Sigmoid colon (tissue), 7 donors: ENCODE data around the gene NXNL2. TPM values are rescaled to one million over a fixed set of nuclear protein-coding genes. Genes with fewer than 3 reads are reported as not detected.

Source experiments
- DNase-seq: peaks from one replicate; pipeline ENCODE4 v3.0.0-alpha.2; 2019
- H3K27ac ChIP-seq, 4 donors: fragments of 200-600 bp; sonication (generic); one replicate each; pipeline ENCODE4 v1.5.1; 2016 to 2019; ENCODE audit warnings: mild to moderate bottlenecking in 1 of 4
- H3K27me3 ChIP-seq, 3 donors: fragments of 200-600 bp; sonication (generic); one replicate each; pipeline ENCODE4 v1.5.1; 2019; ENCODE audit warnings: mild to moderate bottlenecking in 1 of 3
- H3K36me3 ChIP-seq, 4 donors: fragments of 200-600 bp; sonication (generic); one replicate each; pipeline ENCODE4 v1.5.1; 2016 to 2019
- H3K4me1 ChIP-seq, 4 donors: fragments of 200-600 bp; sonication (generic); one replicate each; pipeline ENCODE4 v1.5.1; 2017 to 2019
- H3K4me3 ChIP-seq, 4 donors: fragments of 200-600 bp; sonication (generic); one replicate each; pipeline ENCODE4 v1.5.1; 2017 to 2019; ENCODE audit warnings: mild to moderate bottlenecking in 2 of 4, moderate library complexity in 1 of 4
- H3K9me3 ChIP-seq, 4 donors: fragments of 200-600 bp in 3 of 4; sonication (generic) in 3 of 4; one replicate each; pipeline versions ENCODE4 v1.5.1 to v1.6.1; 2013 to 2019
- EP300 ChIP-seq, 4 donors: sonication (generic); formaldehyde crosslinking; IDR thresholded peaks; one replicate each; pipeline ENCODE4 v1.6.1; 2017; ENCODE audit warnings: antibody characterized with exemption in 4 of 4
- POLR2A ChIP-seq, 2 donors: fragments of 450-650 bp; IDR thresholded peaks; one replicate each; pipeline ENCODE4 v1.6.1; 2016; ENCODE audit warnings: antibody characterized with exemption in 2 of 2, mild to moderate bottlenecking in 2 of 2, moderate library complexity in 2 of 2
- POLR2AphosphoS5 ChIP-seq, 4 donors: sonication (generic); formaldehyde crosslinking; IDR thresholded peaks; one replicate each; pipeline ENCODE4 v1.6.1; 2017; ENCODE audit warnings: antibody characterized with exemption in 4 of 4
- whole genome bisulfite sequencing, 2 donors: extraction: QIAGEN DNeasy Blood & Tissue Kit; methylation state at CpG; one replicate each; pipeline ENCODE4 v1.1.7; 2013; 5-methylcytosine and 5-hydroxymethylcytosine counted together
- intact Hi-C: fragments of 100-400 bp; cut with DNase I; formaldehyde crosslinking; loops from one replicate; pipeline ENCODE4 v1.15.1; 2023
- polyA plus RNA-seq, 3 donors: library from polyadenylated mRNA; stranded (reverse); fragments of 200-250 nt; gene quantifications; one replicate each; pipeline ENCODE4 v1.2.3, GENCODE V29; 2013
- total RNA-seq, 4 donors: library from RNA; depleted of rRNA; stranded (reverse); fragments of >200 nt; gene quantifications; one replicate each; pipeline ENCODE4 v1.1.0, GENCODE V29; 2016
- TF ChIP-seq, protein P1 (sequence below), 4 experiments: fragments of 450-650 bp in 3 of 4; fragments of 200-600 bp in 1 of 4; IDR thresholded peaks; one replicate each; pipeline ENCODE4 v1.5.1; 2016 to 2019; ENCODE audit warnings: antibody characterized with exemption in 4 of 4, mild to moderate bottlenecking in 3 of 4, moderate library complexity in 2 of 4
- donor health status: healthy with polysubstance abuse.
- donor health status: Bipolar disorder and iron deficiency.
- donor health status: healthy.

Gene NXNL2
- total and polyA plus RNA-seq, 7 donors, result 0.16 to 1.2 (median 0.54) TPM; not detected in 4

DNA sequence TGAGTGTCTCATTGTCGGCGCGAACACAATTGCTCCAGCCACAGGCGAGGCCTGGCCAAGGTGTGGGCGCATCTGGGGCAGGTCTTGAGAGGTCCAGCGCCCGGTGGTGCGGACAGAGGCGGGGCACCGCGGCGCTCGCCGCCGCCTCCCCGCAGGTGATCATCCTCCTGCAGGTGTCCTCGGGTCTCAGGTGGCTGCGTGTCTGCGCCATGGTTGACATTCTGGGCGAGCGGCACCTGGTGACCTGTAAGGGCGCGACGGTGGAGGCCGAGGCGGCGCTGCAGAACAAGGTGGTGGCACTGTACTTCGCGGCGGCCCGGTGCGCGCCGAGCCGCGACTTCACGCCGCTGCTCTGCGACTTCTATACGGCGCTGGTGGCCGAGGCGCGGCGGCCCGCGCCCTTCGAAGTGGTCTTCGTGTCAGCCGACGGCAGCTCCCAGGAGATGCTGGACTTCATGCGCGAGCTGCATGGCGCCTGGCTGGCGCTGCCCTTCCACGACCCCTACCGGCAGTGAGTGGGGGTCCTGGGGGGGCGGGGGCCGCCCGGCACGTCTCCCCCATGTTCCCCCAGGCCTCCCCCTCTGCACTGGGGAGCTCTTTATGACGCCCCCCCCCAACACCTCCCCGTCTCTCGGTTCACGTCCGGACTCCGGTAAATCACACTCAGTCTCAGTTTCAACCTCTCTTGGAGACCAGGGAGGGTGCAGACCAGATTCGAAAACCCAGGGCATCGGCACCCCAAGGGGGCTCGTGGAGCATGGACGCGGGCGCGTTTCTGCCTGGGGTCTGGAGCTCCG, 446 bp downstream of the NXNL2 start:
- intact Hi-C loops, result loop anchor here (5.0 kb wide), 1 partner anchor 143 kb away; no protein-coding TSS in a partner anchor
- TF ChIP-seq POLR2A (IDR thresholded peaks at IDR 0.05) (no peak), POLR2AphosphoS5 (IDR thresholded peaks at IDR 0.05) (no peak), EP300 (IDR thresholded peaks at IDR 0.05) (no peak)
- TF ChIP-seq, protein P1, sequence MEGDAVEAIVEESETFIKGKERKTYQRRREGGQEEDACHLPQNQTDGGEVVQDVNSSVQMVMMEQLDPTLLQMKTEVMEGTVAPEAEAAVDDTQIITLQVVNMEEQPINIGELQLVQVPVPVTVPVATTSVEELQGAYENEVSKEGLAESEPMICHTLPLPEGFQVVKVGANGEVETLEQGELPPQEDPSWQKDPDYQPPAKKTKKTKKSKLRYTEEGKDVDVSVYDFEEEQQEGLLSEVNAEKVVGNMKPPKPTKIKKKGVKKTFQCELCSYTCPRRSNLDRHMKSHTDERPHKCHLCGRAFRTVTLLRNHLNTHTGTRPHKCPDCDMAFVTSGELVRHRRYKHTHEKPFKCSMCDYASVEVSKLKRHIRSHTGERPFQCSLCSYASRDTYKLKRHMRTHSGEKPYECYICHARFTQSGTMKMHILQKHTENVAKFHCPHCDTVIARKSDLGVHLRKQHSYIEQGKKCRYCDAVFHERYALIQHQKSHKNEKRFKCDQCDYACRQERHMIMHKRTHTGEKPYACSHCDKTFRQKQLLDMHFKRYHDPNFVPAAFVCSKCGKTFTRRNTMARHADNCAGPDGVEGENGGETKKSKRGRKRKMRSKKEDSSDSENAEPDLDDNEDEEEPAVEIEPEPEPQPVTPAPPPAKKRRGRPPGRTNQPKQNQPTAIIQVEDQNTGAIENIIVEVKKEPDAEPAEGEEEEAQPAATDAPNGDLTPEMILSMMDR (IDR thresholded peaks at IDR 0.05), result no peak
- no peaks in the 10 kb centered on the region for H3K9me3 ChIP-seq
- 6% methylated on average over 75 of the region's 75 CpGs for WGBS, 2 donors
- H3K27me3 ChIP-seq, result peaks cover 7 to 12% (median 8%) of the 10 kb centered on the region in 3 donors
- H3K36me3 ChIP-seq, result no peaks in the 10 kb centered on the region
- DNase-seq, result no peak
- H3K4me3 ChIP-seq, result peak overlapping the region; percentile 16 to 58 (median 54)
- H3K4me1 ChIP-seq, result peaks cover 0 to 30% (median 21%) of the 10 kb centered on the region in 4 donors
- peak overlapping the region; percentile 53 to 87 (median 75) for H3K27ac ChIP-seq

DNA sequence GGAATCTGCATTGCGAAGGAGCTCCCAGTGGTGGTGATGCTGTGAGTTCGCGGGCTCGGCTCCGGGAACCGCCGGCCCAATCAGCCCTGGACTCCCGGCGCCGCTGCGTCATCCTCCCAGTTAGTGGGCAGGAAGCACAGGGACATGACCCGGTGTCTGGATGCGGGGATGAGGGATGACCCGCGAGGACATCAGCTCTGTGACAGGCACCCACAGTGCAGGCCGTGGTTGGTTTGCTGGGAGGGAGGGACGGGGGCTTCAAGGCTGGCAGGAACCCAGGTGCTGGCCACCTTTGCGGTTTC, 996 bp downstream of the NXNL2 start:
- Histone ChIP-seq H3K4me3 (peak overlapping the region in 2 of 4 donors; percentile 16 to 58), H3K27ac (peak overlapping the region; percentile 53 to 87 (median 75)), H3K9me3 (no peaks in the 10 kb centered on the region), H3K27me3 (peaks cover 7 to 12% (median 8%) of the 10 kb centered on the region in 3 donors), H3K36me3 (no peaks in the 10 kb centered on the region), H3K4me1 (peaks cover 0 to 30% (median 21%) of the 10 kb centered on the region in 4 donors)
- TF ChIP-seq POLR2A (IDR thresholded peaks at IDR 0.05), result no peak
- no peak for TF ChIP-seq EP300 (IDR thresholded peaks at IDR 0.05)
- TF ChIP-seq POLR2AphosphoS5 (IDR thresholded peaks at IDR 0.05), result no peak
- TF ChIP-seq, protein P1 (IDR thresholded peaks at IDR 0.05), result no peak
- intact Hi-C loops, result loop anchor here (5.0 kb wide), 1 partner anchor 144 kb away; no protein-coding TSS in a partner anchor
- peak; percentile 76 for DNase-seq
- 15 to 35% methylated on average over 18 of the region's 18 CpGs for WGBS, 2 donors

DNA sequence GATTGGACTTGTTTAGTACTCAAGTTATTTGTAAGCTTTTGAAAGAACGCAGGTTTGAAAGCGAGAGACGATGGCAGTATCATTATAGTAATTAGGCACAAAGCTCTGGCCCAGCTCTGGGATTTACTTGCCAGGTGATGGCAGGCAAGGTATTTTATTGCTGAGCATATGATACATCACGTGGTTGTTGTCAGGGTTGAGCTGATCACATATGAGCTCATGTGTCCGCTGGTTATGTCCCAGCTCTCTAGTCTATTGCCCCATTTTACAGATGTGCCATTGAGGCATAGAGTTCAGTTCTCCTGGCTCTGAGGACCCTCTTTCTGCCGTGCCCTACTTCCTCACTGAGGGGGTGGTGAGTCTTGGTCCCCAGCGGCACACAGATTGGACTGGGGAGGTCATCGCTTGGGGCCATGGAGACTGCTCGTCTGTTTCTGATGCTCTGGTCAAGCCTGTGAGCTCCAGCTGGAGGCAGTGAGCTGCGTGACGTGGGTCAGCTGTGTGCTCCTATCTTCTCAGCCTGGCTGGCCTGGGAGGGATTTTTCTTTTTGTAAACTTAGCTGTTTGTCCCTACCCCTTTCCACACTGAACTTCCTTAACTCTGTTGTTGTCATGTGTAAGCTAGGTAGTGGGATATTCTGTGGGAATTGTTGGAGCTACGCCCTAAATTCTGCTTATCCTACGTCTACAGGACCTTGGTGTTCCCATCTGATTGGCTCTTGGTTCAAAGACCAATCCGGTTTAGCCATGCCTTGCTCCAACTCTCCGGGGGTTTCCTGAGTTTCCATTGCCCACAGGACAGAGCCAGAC, 2.2 kb downstream of the NXNL2 start:
- Histone ChIP-seq H3K9me3 (no peaks in the 10 kb centered on the region), H3K4me3 (no peak overlapping the region), H3K36me3 (no peaks in the 10 kb centered on the region), H3K27ac (peak overlapping the region in 3 of 4 donors; percentile 40 to 77 (median 41)), H3K27me3 (peaks cover 7 to 12% (median 8%) of the 10 kb centered on the region in 3 donors), H3K4me1 (peaks cover 0 to 30% (median 21%) of the 10 kb centered on the region in 4 donors)
- DNase-seq, result no peak
- 45 to 65% methylated on average over 15 of the region's 15 CpGs for WGBS, 2 donors
- intact Hi-C loops, result loop anchor here (5.0 kb wide), 1 partner anchor 145 kb away; no protein-coding TSS in a partner anchor
- TF ChIP-seq, protein P1 (IDR thresholded peaks at IDR 0.05), result no peak
- no peak for TF ChIP-seq EP300 (IDR thresholded peaks at IDR 0.05)
- no peak for TF ChIP-seq POLR2A (IDR thresholded peaks at IDR 0.05)
- no peak for TF ChIP-seq POLR2AphosphoS5 (IDR thresholded peaks at IDR 0.05)

DNA sequence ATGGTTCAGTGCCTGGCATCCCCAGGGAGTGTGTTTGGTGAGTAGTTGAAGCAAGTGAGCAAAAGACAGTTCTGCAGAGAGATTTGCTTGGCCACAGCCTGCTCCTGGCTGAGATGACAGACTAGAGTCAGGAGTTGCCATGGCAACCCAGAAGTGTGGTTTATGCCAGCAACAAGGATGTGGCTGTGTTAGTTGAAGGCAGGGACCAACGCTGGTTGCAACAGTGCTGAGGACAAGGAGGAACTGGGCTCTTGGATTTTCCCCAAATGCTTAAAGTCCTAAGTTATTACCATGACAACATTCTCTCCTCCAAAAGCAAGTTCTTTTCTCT, 2.7 kb downstream of the NXNL2 start:
- WGBS, 2 donors, result 0 to 2% methylated on average over 1 of the region's 1 CpG
- Histone ChIP-seq H3K27ac (peak overlapping the region in 3 of 4 donors; percentile 40 to 77 (median 41)), H3K4me1 (peaks cover 0 to 30% (median 21%) of the 10 kb centered on the region in 4 donors), H3K9me3 (no peaks in the 10 kb centered on the region), H3K27me3 (peaks cover 7 to 12% (median 8%) of the 10 kb centered on the region in 3 donors), H3K36me3 (no peaks in the 10 kb centered on the region), H3K4me3 (no peak overlapping the region)
- intact Hi-C loops, result loop anchor here (5.0 kb wide), 1 partner anchor 145 kb away; no protein-coding TSS in a partner anchor
- peak; percentile 87 for DNase-seq
- TF ChIP-seq, protein P1 (IDR thresholded peaks at IDR 0.05), result no peak
- peak in 1 of 4 donors; percentile 17 for TF ChIP-seq POLR2AphosphoS5 (IDR thresholded peaks at IDR 0.05)
